Thyroid gland (tissue), 4 donors: ENCODE measurements around the gene ELMO3.

Source experiments
- CTCF ChIP-seq, 6 experiments: fragments of 200-600 bp in 3 of 6; fragments of 450-650 bp in 3 of 6; sonication (generic) in 3 of 6; IDR thresholded peaks; one replicate each; pipeline ENCODE4 v1.5.1; 2016 to 2019; ENCODE audit warnings: antibody characterized with exemption in 6 of 6, mild to moderate bottlenecking in 2 of 6, inconsistent platforms in 1 of 6, moderate library complexity in 1 of 6
- POLR2A ChIP-seq, 2 donors: fragments of 450-650 bp; IDR thresholded peaks; one replicate each; pipeline ENCODE4 v1.6.1; 2017; ENCODE audit warnings: antibody characterized with exemption in 2 of 2, mild to moderate bottlenecking in 2 of 2, moderate library complexity in 1 of 2

DNA sequence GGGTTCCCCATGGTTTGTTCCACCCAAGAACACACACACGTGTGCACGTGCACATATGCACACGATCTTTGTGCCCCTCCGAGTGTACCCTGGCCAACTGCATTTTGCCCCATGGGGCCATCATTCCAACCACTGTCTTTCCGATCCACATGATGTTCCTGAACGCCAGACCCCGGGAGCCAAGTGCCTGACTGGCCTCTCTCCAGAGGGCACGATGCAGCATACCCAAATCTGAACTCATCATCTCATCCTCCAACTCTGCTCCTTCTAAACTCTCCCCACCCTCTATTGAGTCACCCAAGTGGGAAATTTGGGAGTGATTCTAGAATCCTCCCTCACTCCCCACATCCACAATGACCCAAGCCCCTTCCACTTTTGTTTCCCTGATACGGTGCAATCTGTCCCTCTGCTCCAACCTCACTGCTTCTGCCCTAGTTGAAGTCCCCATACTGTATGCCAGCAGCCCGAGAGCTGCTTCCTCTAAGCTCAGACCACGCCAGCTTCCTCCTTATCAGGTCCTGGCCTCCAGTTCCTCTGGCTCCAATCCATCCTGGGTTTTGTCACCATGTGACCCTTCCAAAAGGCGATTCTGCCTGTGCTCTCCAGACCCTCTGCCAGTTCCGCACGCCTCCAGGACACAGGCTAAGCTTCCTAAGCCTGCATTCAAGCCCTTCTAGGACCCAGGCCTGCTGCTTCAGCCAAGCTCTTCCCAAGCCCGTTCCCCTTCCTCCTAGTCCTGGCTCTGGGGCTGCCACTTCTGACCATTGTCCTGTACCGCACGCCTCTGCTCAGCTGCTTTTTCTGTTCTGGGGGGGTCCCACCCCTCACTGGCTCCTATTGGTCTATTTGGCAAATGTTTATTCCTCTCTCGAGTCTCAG, 17.9 kb downstream of the ELMO3 start:
- TF ChIP-seq POLR2A (IDR thresholded peaks at IDR 0.05) = no peak
- TF ChIP-seq CTCF (IDR thresholded peaks at IDR 0.05) = no peak
